Kidney epithelial cell (primary cell): Measurements from ENCODE around the gene ETV5. TPM values are rescaled to one million over a fixed set of nuclear protein-coding genes. Genes with fewer than 3 reads are reported as not detected.

Source experiments
- DNase-seq: peaks from one replicate; pipeline ENCODE4 v3.0.0-alpha.2; 2010; ENCODE audit warnings: low read depth
- H3K27me3 ChIP-seq: 2 replicates; pipeline ENCODE4 v1.6.0; 2011; ENCODE audit warnings: low read length; ENCODE audit not compliant: control insufficient read depth, insufficient read depth
- H3K36me3 ChIP-seq: 2 replicates; pipeline ENCODE4 v1.5.1; 2011; ENCODE audit warnings: low read length; ENCODE audit not compliant: control insufficient read depth, insufficient read depth
- H3K4me3 ChIP-seq: 2 replicates; pipeline ENCODE4 v1.5.1; 2011; ENCODE audit warnings: low read depth, mild to moderate bottlenecking, control low read depth, low read length
- CTCF ChIP-seq: IDR thresholded peaks from 2 replicates; pipeline ENCODE4 v1.5.1; 2011; ENCODE audit warnings: mild to moderate bottlenecking, moderate library complexity, low read length, control low read depth, inconsistent platforms; ENCODE audit not compliant: insufficient read depth, poor library complexity, severe bottlenecking
- total RNA-seq: library from RNA; depleted of rRNA; stranded (reverse); fragments of >200 nt; gene quantifications from 2 replicates; pipeline ENCODE4 v1.2.3, GENCODE V29; 2015

Gene ETV5
- total RNA-seq, 1 donor from 2014 or later = 33.1 TPM

- Histone ChIP-seq H3K4me3 (no peak overlapping the region), H3K27me3 (peaks cover 2% of the 10 kb centered on the region), H3K36me3 (no peaks in the 10 kb centered on the region)
- no peak for TF ChIP-seq CTCF
- no peak for DNase-seq
Measured at GRCh38 chr3:186129206-186129605, 20.3 kb upstream of the ETV5 start.

- TF ChIP-seq CTCF = no peak
- peaks cover 2% of the 10 kb centered on the region for H3K27me3 ChIP-seq
- no peak overlapping the region for H3K4me3 ChIP-seq
- no peak for DNase-seq
- H3K36me3 ChIP-seq = no peaks in the 10 kb centered on the region
Measured at GRCh38 chr3:186128158-186128557, 19.3 kb upstream of the ETV5 start.

- no peak for TF ChIP-seq CTCF
- no peaks in the 10 kb centered on the region for H3K36me3 ChIP-seq
- H3K27me3 ChIP-seq = peaks cover under 1% of the 10 kb centered on the region
- no peak overlapping the region for H3K4me3 ChIP-seq
- DNase-seq = no peak
Measured at GRCh38 chr3:186127463-186127862, 18.6 kb upstream of the ETV5 start.

GRCh38 chr3:186125118-186125517 lies 16.2 kb upstream of the ETV5 start:
- H3K36me3 ChIP-seq = no peaks in the 10 kb centered on the region
- DNase-seq = no peak
- H3K4me3 ChIP-seq = no peak overlapping the region
- no peaks in the 10 kb centered on the region for H3K27me3 ChIP-seq
- TF ChIP-seq CTCF = no peak

- TF ChIP-seq CTCF = no peak
- H3K36me3 ChIP-seq = no peaks in the 10 kb centered on the region
- DNase-seq = no peak
- no peaks in the 10 kb centered on the region for H3K27me3 ChIP-seq
- no peak overlapping the region for H3K4me3 ChIP-seq
Measured at GRCh38 chr3:186124592-186124991, 15.7 kb upstream of the ETV5 start.

GRCh38 chr3:186123012-186123411 lies 14.1 kb upstream of the ETV5 start:
- H3K27me3 ChIP-seq = no peaks in the 10 kb centered on the region
- DNase-seq = no peak
- no peaks in the 10 kb centered on the region for H3K36me3 ChIP-seq
- no peak overlapping the region for H3K4me3 ChIP-seq
- no peak for TF ChIP-seq CTCF
